Gastroesophageal sphincter (tissue), 4 donors: Measurements from ENCODE around the gene KIF16B. TPM values are rescaled to one million over a fixed set of nuclear protein-coding genes. Genes with fewer than 3 reads are reported as not detected.

ENCODE experiments used
- ATAC-seq: fragments of 150-250 bp; one replicate; pipeline ENCODE4 v1.9.1; 2016; ENCODE audit warnings: mild to moderate bottlenecking, moderate library complexity
- H3K27ac ChIP-seq, 4 donors: fragments of 200-600 bp; sonication (generic) in 3 of 4; 1 replicate in 3 of 4; 2 replicates in 1 of 4; pipeline ENCODE4 v1.5.1; 2016 to 2019
- H3K27me3 ChIP-seq: fragments of 200-600 bp; sonication (generic); one replicate; pipeline ENCODE4 v1.5.1; 2019
- H3K36me3 ChIP-seq, 2 donors: fragments of 200-600 bp; sonication (generic); one replicate each; pipeline ENCODE4 v1.5.1; 2019; ENCODE audit warnings: control low read depth in 1 of 2
- H3K4me1 ChIP-seq, 3 donors: fragments of 200-600 bp; sonication (generic); 1 replicate in 2 of 3; 2 replicates in 1 of 3; pipeline ENCODE4 v1.5.1; 2016 to 2019; ENCODE audit warnings: control low read depth in 2 of 3
- H3K4me3 ChIP-seq, 2 donors: fragments of 200-600 bp; sonication (generic); one replicate each; pipeline ENCODE4 v1.5.1; 2019; ENCODE audit warnings: mild to moderate bottlenecking in 1 of 2, moderate library complexity in 1 of 2
- H3K9me3 ChIP-seq, 3 donors: fragments of 200-600 bp; sonication (generic); one replicate each; pipeline ENCODE4 v1.5.1; 2017 to 2019; ENCODE audit warnings: control low read depth in 2 of 3
- CTCF ChIP-seq, 4 experiments: fragments of 200-600 bp in 2 of 4; fragments of 450-650 bp in 2 of 4; sonication (generic) in 1 of 4; IDR thresholded peaks; one replicate each; pipeline ENCODE4 v1.5.1; 2017 to 2019; ENCODE audit warnings: antibody characterized with exemption in 4 of 4, mild to moderate bottlenecking in 2 of 4, moderate library complexity in 2 of 4
- EP300 ChIP-seq: sonication (generic); formaldehyde crosslinking; IDR thresholded peaks from one replicate; pipeline ENCODE4 v1.6.1; 2017; ENCODE audit warnings: antibody characterized with exemption, mild to moderate bottlenecking
- POLR2A ChIP-seq, 2 donors: fragments of 450-650 bp; IDR thresholded peaks; one replicate each; pipeline ENCODE4 v1.6.1; 2017; ENCODE audit warnings: antibody characterized with exemption in 2 of 2, mild to moderate bottlenecking in 2 of 2, moderate library complexity in 1 of 2
- POLR2AphosphoS5 ChIP-seq: sonication (generic); formaldehyde crosslinking; IDR thresholded peaks from one replicate; pipeline ENCODE4 v1.6.1; 2017; ENCODE audit warnings: antibody characterized with exemption
- WGBS, 2 donors: methylation state at CpG; one replicate each; pipeline ENCODE4 v1.1.5; 2018; ENCODE audit warnings: low coverage in 1 of 2; 5-methylcytosine and 5-hydroxymethylcytosine counted together
- total RNA-seq, 4 donors: library from RNA; depleted of rRNA; stranded (reverse); fragments of >200 nt; gene quantifications; one replicate each; pipeline ENCODE4 v1.1.0, GENCODE V29; 2016

Gene KIF16B
- total RNA-seq, 4 donors from 2014 or later, result 15.9 to 26.6 (median 22.2) TPM

DNA sequence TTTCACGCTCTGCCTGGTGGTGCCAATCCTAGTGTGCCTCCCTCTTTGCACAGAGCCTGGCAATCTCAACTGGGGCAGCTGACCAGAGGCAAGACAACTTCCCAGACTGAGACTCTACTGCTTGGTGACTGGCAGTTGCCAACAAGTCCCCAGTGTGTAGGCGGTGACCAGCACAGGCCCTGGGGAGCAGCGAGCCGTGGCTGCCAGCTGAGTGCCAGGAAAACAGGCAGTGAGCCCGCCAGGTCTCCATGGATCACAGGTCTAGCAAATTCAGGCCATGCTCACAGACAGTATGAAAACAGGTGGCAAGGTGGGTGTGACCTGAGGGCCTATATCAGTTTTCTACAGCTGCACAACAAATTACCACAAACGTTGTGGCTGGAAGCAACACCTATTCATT is 289.9 kb downstream of the KIF16B start:
- Histone ChIP-seq H3K27me3 (no peaks in the 10 kb centered on the region), H3K4me3 (no peak overlapping the region), H3K27ac (no peak overlapping the region), H3K36me3 (peaks cover 0 to 25% of the 10 kb centered on the region in 2 donors), H3K4me1 (peaks cover 0 to 6% (median 0%) of the 10 kb centered on the region in 3 donors), H3K9me3 (no peaks in the 10 kb centered on the region)
- ATAC-seq, result no peak
- TF ChIP-seq POLR2AphosphoS5 (no peak), CTCF (IDR thresholded peaks at IDR 0.05) (no peak), EP300 (no peak), POLR2A (IDR thresholded peaks at IDR 0.05) (no peak)
- 88% methylated on average over 4 of the region's 6 CpGs; no CpG with 5 or more reads in 1 of the 2 donors for WGBS, 2 donors

DNA sequence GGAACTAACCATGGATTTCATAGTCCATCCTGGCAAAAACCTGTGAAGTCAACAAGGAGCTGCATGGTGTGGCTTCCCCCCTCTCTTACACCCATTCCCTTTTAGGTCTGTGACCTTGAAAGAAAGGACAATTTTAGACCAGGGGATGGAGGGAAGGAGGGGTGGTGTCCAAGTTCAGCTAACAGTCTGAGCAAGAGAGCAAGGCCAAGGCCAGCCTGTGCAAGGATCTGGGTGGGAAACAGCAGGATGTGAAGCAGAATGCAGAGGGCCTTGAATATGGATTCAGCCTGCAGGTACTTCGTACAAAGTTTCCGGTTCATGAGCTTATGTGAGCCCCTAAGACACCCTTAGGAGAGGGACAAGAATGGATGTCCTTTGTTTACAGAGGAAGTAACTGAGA is 293.0 kb downstream of the KIF16B start:
- no peaks in the 10 kb centered on the region for H3K27me3 ChIP-seq
- TF ChIP-seq POLR2AphosphoS5 (no peak), EP300 (no peak), CTCF (IDR thresholded peaks at IDR 0.05) (no peak), POLR2A (IDR thresholded peaks at IDR 0.05) (no peak)
- no peak overlapping the region for H3K27ac ChIP-seq
- WGBS, 2 donors, result 94 to 100% methylated on average over 2 of the region's 2 CpGs
- no peak overlapping the region for H3K4me3 ChIP-seq
- peaks cover 0 to 6% (median 0%) of the 10 kb centered on the region in 3 donors for H3K4me1 ChIP-seq
- peaks cover 0 to 28% of the 10 kb centered on the region in 2 donors for H3K36me3 ChIP-seq
- no peak for ATAC-seq
- no peaks in the 10 kb centered on the region for H3K9me3 ChIP-seq

DNA sequence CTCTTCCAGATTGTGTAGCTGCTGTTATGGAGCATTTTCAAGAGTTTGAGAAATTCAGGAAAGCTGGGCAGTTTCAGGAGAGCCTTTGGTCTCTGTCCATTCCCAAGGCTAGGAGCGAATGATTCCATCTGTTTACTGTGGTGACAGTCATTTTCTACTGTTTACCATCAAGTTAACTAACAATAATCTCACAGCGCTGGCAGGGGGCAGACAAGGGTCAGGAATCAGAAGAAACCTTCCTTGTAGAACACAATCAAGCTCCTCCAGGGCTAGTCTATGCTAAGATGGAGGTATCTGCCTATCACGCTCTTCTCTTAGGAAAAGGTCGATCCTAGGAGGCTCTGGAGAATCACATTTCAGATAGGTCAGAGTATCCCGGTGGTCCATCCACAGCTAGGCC is 293.9 kb downstream of the KIF16B start:
- no peak for ATAC-seq
- no peak overlapping the region for H3K27ac ChIP-seq
- no peak overlapping the region for H3K4me3 ChIP-seq
- peaks cover 0 to 6% (median 0%) of the 10 kb centered on the region in 3 donors for H3K4me1 ChIP-seq
- H3K36me3 ChIP-seq, result peaks cover 0 to 21% of the 10 kb centered on the region in 2 donors
- no peak for TF ChIP-seq CTCF (IDR thresholded peaks at IDR 0.05)
- TF ChIP-seq EP300, result no peak
- TF ChIP-seq POLR2A (IDR thresholded peaks at IDR 0.05), result no peak
- no peak for TF ChIP-seq POLR2AphosphoS5
- no peaks in the 10 kb centered on the region for H3K9me3 ChIP-seq
- no peaks in the 10 kb centered on the region for H3K27me3 ChIP-seq
- WGBS, 2 donors, result 95 to 100% methylated on average over 1 to 5 of the region's 5 CpGs

GRCh38 chr20:16273812-16274555 is 299.3 kb downstream of the KIF16B start:
- Histone ChIP-seq H3K4me1 (no peaks in the 10 kb centered on the region), H3K36me3 (peaks cover 0 to 26% of the 10 kb centered on the region in 2 donors)

More at GRCh38 chr20:16273812-16274555, 299.3 kb downstream of the KIF16B start:
- H3K27ac ChIP-seq, result no peak overlapping the region
- H3K9me3 ChIP-seq, result no peaks in the 10 kb centered on the region
- no peak overlapping the region for H3K4me3 ChIP-seq
- TF ChIP-seq CTCF (IDR thresholded peaks at IDR 0.05), result no peak
- TF ChIP-seq EP300, result no peak
- no peak for TF ChIP-seq POLR2A (IDR thresholded peaks at IDR 0.05)
- no peak for TF ChIP-seq POLR2AphosphoS5
- 73 to 87% methylated on average over 3 to 4 of the region's 4 CpGs for WGBS, 2 donors
- H3K27me3 ChIP-seq, result no peaks in the 10 kb centered on the region
- ATAC-seq, result no peak
